H1 (cell line): Measurements from ENCODE around the gene AFAP1L1. TPM values are rescaled to one million over a fixed set of nuclear protein-coding genes. Genes with fewer than 3 reads are reported as not detected.
A peak's percentile ranks its signal among the peaks of the same experiment; 100 is the strongest.

Experiments
- CTCF ChIA-PET: fragments of 300-600 bp; sonication (Branson Sonifier 250); formaldehyde crosslinking; loops from one replicate; lab custom pipeline; 2021; ENCODE audit not compliant: partially characterized antibody; lab: Charles Lee
- POLR2A ChIA-PET: fragments of 300-600 bp; sonication (Branson Sonifier 250); formaldehyde crosslinking; loops from one replicate; lab custom pipeline; 2021; ENCODE audit warnings: inconsistent platforms; ENCODE audit not compliant: partially characterized antibody; lab: Charles Lee
- DNase-seq, 2 experiments: peaks; one replicate each; pipeline versions ENCODE4 v3.0.0 to v3.0.0-alpha.2; 2010 to 2022; ENCODE audit warnings: low spot score in 2 of 2, low read depth in 1 of 2, mixed read lengths in 1 of 2
- FAIRE-seq: peaks from 2 replicates; lab custom pipeline; 2011; peaks lifted over from hg19 to GRCh38; lab: Jason Lieb, UNC
- H2AFZ ChIP-seq: 2 replicates; pipeline ENCODE4 v1.8.1; 2012; ENCODE audit warnings: low read length, inconsistent platforms
- H2AK5ac ChIP-seq: 2 replicates; pipeline ENCODE4 v1.6.1; 2013; ENCODE audit warnings: low read depth, low read length
- H2BK120ac ChIP-seq: replicated peaks from 2 replicates; pipeline ENCODE3; 2013; ENCODE audit warnings: low read depth, low read length, inconsistent platforms
- H2BK12ac ChIP-seq: 2 replicates; pipeline ENCODE4 v1.6.1; 2013; ENCODE audit warnings: low read depth, low read length
- H2BK15ac ChIP-seq: 2 replicates; pipeline ENCODE4 v1.6.1; 2013; ENCODE audit warnings: low read length
- H2BK20ac ChIP-seq: 2 replicates; pipeline ENCODE4 v1.6.1; 2013; ENCODE audit warnings: low read length
- H2BK5ac ChIP-seq: 2 replicates; pipeline ENCODE4 v1.6.1; 2013; ENCODE audit warnings: low read depth, low read length
- H3K14ac ChIP-seq: 2 replicates; pipeline ENCODE4 v1.6.1; 2013; ENCODE audit warnings: inconsistent platforms; ENCODE audit not compliant: insufficient read length
- H3K18ac ChIP-seq: 2 replicates; pipeline ENCODE4 v1.6.1; 2013; ENCODE audit warnings: low read length; ENCODE audit errors: extremely low read depth
- H3K23ac ChIP-seq: 2 replicates; pipeline ENCODE4 v1.6.1; 2013; ENCODE audit warnings: inconsistent platforms; ENCODE audit not compliant: insufficient read length
- H3K23me2 ChIP-seq: 2 replicates; pipeline ENCODE4 v1.6.1; 2013; ENCODE audit warnings: low read depth, low read length
- H3K27ac ChIP-seq: 2 replicates; pipeline ENCODE4 v1.6.1; 2011; ENCODE audit warnings: low read depth, low read length, inconsistent platforms
- H3K27me3 ChIP-seq, 4 experiments: replicated peaks in 1 of 4; 1 replicate in 1 of 4; 2 replicates in 3 of 4; pipeline versions ENCODE4 v1.6.1 to v1.8.1; 2011 to 2013; ENCODE audit warnings: low read length in 3 of 4, mild to moderate bottlenecking in 3 of 4, inconsistent platforms in 2 of 4, mixed read lengths in 2 of 4, moderate library complexity in 1 of 4; ENCODE audit not compliant: control insufficient read depth in 3 of 4, insufficient read depth in 3 of 4; ENCODE audit errors: extremely low read depth in 1 of 4
- H3K36me3 ChIP-seq, 4 experiments: 2 replicates each; pipeline versions ENCODE4 v1.6.1 to v1.8.1; 2011 to 2013; ENCODE audit warnings: mild to moderate bottlenecking in 4 of 4, low read length in 3 of 4, moderate library complexity in 2 of 4, control low read depth in 1 of 4, inconsistent platforms in 1 of 4; ENCODE audit not compliant: insufficient read depth in 4 of 4, control insufficient read depth in 2 of 4
- H3K4ac ChIP-seq: replicated peaks from 2 replicates; pipeline ENCODE3; 2013; ENCODE audit warnings: low read length, low read depth, mixed read lengths, inconsistent platforms; ENCODE audit not compliant: insufficient read length
- H3K4me1 ChIP-seq, 4 experiments: replicated peaks in 1 of 4; 1 replicate in 1 of 4; 2 replicates in 3 of 4; pipeline versions ENCODE4 v1.6.1 to v1.8.1; 2011 to 2013; ENCODE audit warnings: low read length in 3 of 4, inconsistent platforms in 2 of 4, mixed read lengths in 1 of 4; ENCODE audit not compliant: insufficient read depth in 4 of 4, control insufficient read depth in 3 of 4
- H3K4me2 ChIP-seq, 2 experiments: 2 replicates each; pipeline versions ENCODE4 v1.6.1 to v1.8.1; 2011 to 2013; ENCODE audit warnings: low read depth in 2 of 2, low read length in 2 of 2, control low read depth in 1 of 2, inconsistent platforms in 1 of 2, mild to moderate bottlenecking in 1 of 2; ENCODE audit not compliant: insufficient read depth in 1 of 2
- H3K4me3 ChIP-seq, 4 experiments: fragments of 200-600, 300-600 bp in 1 of 4; sonication (generic), shearing (Covaris generic), sonication (Bioruptor Twin) in 1 of 4; 2 replicates each; pipeline versions ENCODE4 v1.5.1 to v1.8.1; 2011 to 2016; ENCODE audit warnings: low read length in 4 of 4, low read depth in 3 of 4, control low read depth in 2 of 4, inconsistent platforms in 2 of 4, mild to moderate bottlenecking in 2 of 4, mixed read lengths in 1 of 4, moderate library complexity in 1 of 4; ENCODE audit not compliant: insufficient read depth in 2 of 4; ENCODE audit errors: extremely low read depth in 1 of 4
- H3K56ac ChIP-seq: replicated peaks from 2 replicates; pipeline ENCODE3; 2013; ENCODE audit warnings: low read depth, mild to moderate bottlenecking, mixed read lengths, low read length, inconsistent platforms; ENCODE audit not compliant: insufficient read length
- H3K79me1 ChIP-seq: 2 replicates; pipeline ENCODE4 v1.6.1; 2013; ENCODE audit warnings: low read depth, low read length, control low read depth
- H3K79me2 ChIP-seq, 2 experiments: 2 replicates each; pipeline versions ENCODE4 v1.6.1 to v1.8.1; 2012 to 2013; ENCODE audit warnings: low read length in 2 of 2, mild to moderate bottlenecking in 2 of 2, inconsistent platforms in 1 of 2; ENCODE audit not compliant: insufficient read depth in 2 of 2, control insufficient read depth in 1 of 2
- H3K9ac ChIP-seq, 4 experiments: replicated peaks in 1 of 4; 1 replicate in 1 of 4; 2 replicates in 3 of 4; pipeline versions ENCODE4 v1.6.1 to v1.8.1; 2011 to 2013; ENCODE audit warnings: low read depth in 3 of 4, low read length in 3 of 4, control low read depth in 2 of 4, mild to moderate bottlenecking in 2 of 4, moderate library complexity in 2 of 4, inconsistent platforms in 1 of 4; ENCODE audit errors: extremely low read depth in 1 of 4
- H3K9me3 ChIP-seq, 2 experiments: 2 replicates each; pipeline versions ENCODE4 v1.6.1 to v1.8.1; 2012 to 2013; ENCODE audit warnings: mild to moderate bottlenecking in 2 of 2, moderate library complexity in 2 of 2, control low read depth in 1 of 2, inconsistent platforms in 1 of 2, low read depth in 1 of 2, low read length in 1 of 2, mixed read lengths in 1 of 2; ENCODE audit not compliant: insufficient read depth in 2 of 2
- H4K20me1 ChIP-seq, 2 experiments: replicated peaks in 1 of 2; 2 replicates each; pipeline versions ENCODE3 to v1.8.1; 2011 to 2013; ENCODE audit warnings: inconsistent platforms in 2 of 2, low read length in 2 of 2, mild to moderate bottlenecking in 1 of 2; ENCODE audit not compliant: insufficient read depth in 2 of 2, control insufficient read depth in 1 of 2
- H4K5ac ChIP-seq: 2 replicates; pipeline ENCODE4 v1.6.1; 2013; ENCODE audit warnings: low read length, low read depth, mixed read lengths, inconsistent platforms; ENCODE audit not compliant: insufficient read length
- H4K8ac ChIP-seq: 2 replicates; pipeline ENCODE4 v1.8.0; 2013; ENCODE audit warnings: mild to moderate bottlenecking, moderate library complexity, low read length, inconsistent platforms; ENCODE audit not compliant: insufficient read depth; ENCODE audit errors: extremely low read depth
- H4K91ac ChIP-seq: replicated peaks from 2 replicates; pipeline ENCODE3; 2013; ENCODE audit warnings: low read length, mixed read lengths, inconsistent platforms; ENCODE audit not compliant: insufficient read length
- CTCF ChIP-seq, 3 experiments: IDR thresholded peaks; 1 replicate in 2 of 3; 2 replicates in 1 of 3; pipeline versions ENCODE4 v1.5.1 to v1.6.1; 2011; ENCODE audit warnings: low read length in 3 of 3, mild to moderate bottlenecking in 3 of 3, inconsistent platforms in 2 of 3, low read depth in 1 of 3, moderate library complexity in 1 of 3; ENCODE audit not compliant: insufficient read depth in 1 of 3; ENCODE audit errors: control extremely low read depth in 1 of 3
- EZH2 ChIP-seq: fragments of 200-600 bp; sonication (generic); IDR thresholded peaks from 2 replicates; pipeline ENCODE4 v1.7.1; 2012; ENCODE audit warnings: low read depth, mild to moderate bottlenecking, moderate library complexity, low read length, inconsistent platforms; ENCODE audit not compliant: severe bottlenecking
- RAD21 ChIP-seq, 2 experiments: IDR thresholded peaks in 1 of 2; conservative IDR thresholded peaks in 1 of 2; 2 replicates each; pipeline ENCODE4 v1.6.1; 2011; ENCODE audit warnings: low read depth in 2 of 2, low read length in 2 of 2, improper control_type of control experiment in 1 of 2, inconsistent platforms in 1 of 2, mild to moderate bottlenecking in 1 of 2, moderate library complexity in 1 of 2
- WGBS, 2 experiments: shearing (Covaris generic) in 1 of 2; methylation state at CpG; one replicate each; pipeline versions ENCODE4 v1.1.6 to v1.1.7; 2013 to 2015; ENCODE audit warnings: low lambda C conversion rate in 2 of 2, mixed read lengths in 2 of 2, inconsistent platforms in 1 of 2, low coverage in 1 of 2, missing lambda C conversion rate in 1 of 2; ENCODE audit not compliant: insufficient replicate concordance in 2 of 2, insufficient coverage in 1 of 2, insufficient read length in 1 of 2; ENCODE audit errors: extremely low coverage in 1 of 2, missing lambda C conversion rate in 1 of 2; 5-methylcytosine and 5-hydroxymethylcytosine counted together
- polyA plus RNA-seq, 7 experiments: library from polyadenylated mRNA; depleted of rRNA in 3 of 7; stranded (reverse) in 5 of 7; unstranded in 2 of 7; fragments of >200 nt in 5 of 7; fragments of 200-250 nt in 2 of 7; gene quantifications; 1 replicate in 5 of 7; 2 replicates in 1 of 7; 4 replicates in 1 of 7; pipeline versions ENCODE4 v1.2.1 to v1.2.3, GENCODE V29; 2011 to 2013; ENCODE audit warnings: missing spikeins in 2 of 7, mixed read lengths in 2 of 7
- total RNA-seq: library from RNA; stranded (reverse); fragmentation: NEBNext Ultra II Directional; extraction: Animal tissue kit (Norgen Biotek cat#: 25700); gene quantifications from 2 replicates; pipeline ENCODE4 v1.2.1, GENCODE V29; 2021

AFAP1L1 gene
- total and polyA plus RNA-seq, 2 of the 8 experiments (the other 6 are each of a cell fraction or from before 2014, with no cell fraction given) = 0.79 to 4.7 TPM

GRCh38 chr5:149228618-149229297 lies 42.9 kb upstream of the AFAP1L1 start:
- Histone ChIP-seq H4K91ac (no peak overlapping the region), H2BK5ac (no peak overlapping the region), H3K4ac (no peak overlapping the region), H3K18ac (no peak overlapping the region), H3K27me3 (no peaks in the 10 kb centered on the region), H2AFZ (no peak overlapping the region), H2BK120ac (no peak overlapping the region), H3K23ac (no peak overlapping the region), H2BK12ac (no peak overlapping the region), H3K4me2 (no peak overlapping the region), H3K36me3 (no peaks in the 10 kb centered on the region), H3K23me2 (no peaks in the 10 kb centered on the region), H3K9ac (no peak overlapping the region), H3K4me3 (no peak overlapping the region), H4K20me1 (no peaks in the 10 kb centered on the region), H2AK5ac (no peak overlapping the region), H3K79me2 (no peaks in the 10 kb centered on the region), H3K56ac (no peak overlapping the region), H3K27ac (no peak overlapping the region), H2BK20ac (no peak overlapping the region), H3K4me1 (peaks cover 0 to 3% (median 0%) of the 10 kb centered on the region in 4 experiments; a peak in 1 of 7 replicates), H2BK15ac (no peak overlapping the region), H3K9me3 (no peaks in the 10 kb centered on the region), H3K79me1 (no peaks in the 10 kb centered on the region), H3K14ac (no peak overlapping the region), H4K5ac (no peak overlapping the region), H4K8ac (no peak overlapping the region)
- DNase-seq (no peak), FAIRE-seq (peak; percentile 48)
- CTCF ChIA-PET = interaction anchor here (0.5 to 5.2 kb wide), 29 partner anchors 10 to 588 kb away, joined by 3 to 70 read pairs (median 4); partner anchors contain the start of gene ABLIM3
- TF ChIP-seq CTCF (IDR thresholded peaks at IDR 0.05; ENCODE audit: control extremely low read depth in 1 of 3, insufficient read depth in 1 of 3, low read depth in 1 of 3, low read length in 3 of 3) (peak; percentile 15 to 67 (median 60)), EZH2 (no peak), RAD21 (IDR thresholded peaks at IDR 0.05 in 1 of 2, conservative IDR thresholded peaks at IDR 0.05 in 1 of 2; ENCODE audit: low read depth in 2 of 2, low read length in 2 of 2) (peak; percentile 77 to 82)
- 77% methylated on average over 5 of the region's 5 CpGs; no CpG with 5 or more reads in 1 of the 2 experiments for WGBS, 2 experiments
- POLR2A ChIA-PET = no interaction called here
